Dermis microvascular lymphatic vessel endothelial cell (primary cell): ENCODE data around the gene ERVFRD-1. TPM values are rescaled to one million over a fixed set of nuclear protein-coding genes. Genes with fewer than 3 reads are reported as not detected.

Source experiments
- DNase-seq, 2 donors: peaks; one replicate each; pipeline versions ENCODE4 v3.0.0 to v3.0.0-alpha.2; 2010; ENCODE audit warnings: low read depth in 2 of 2
- total RNA-seq: library from RNA; depleted of rRNA; stranded (reverse); fragments of >200 nt; gene quantifications from 2 replicates; pipeline ENCODE4 v1.2.1, GENCODE V29; 2014

Gene ERVFRD-1
- under 0.01 TPM in 2 replicates for total RNA-seq

- DNase-seq, result no peak
Measured at GRCh38 chr6:11110921-11111768, at the start of gene ERVFRD-1. ERVFRD-1 (minus strand) TSS chr6:11111725; CDS start chr6:11105310, 6,415 bp downstream.

- no peak for DNase-seq
Measured at GRCh38 chr6:11160199-11160598, 48.7 kb upstream of the ERVFRD-1 start.

- DNase-seq, result no peak
Measured at GRCh38 chr6:11155589-11155988, 44.1 kb upstream of the ERVFRD-1 start.

GRCh38 chr6:11153447-11153846 is 41.9 kb upstream of the ERVFRD-1 start:
- no peak for DNase-seq

GRCh38 chr6:11152581-11152980 is 41.1 kb upstream of the ERVFRD-1 start:
- DNase-seq, result no peak

GRCh38 chr6:11151488-11151887 is 40.0 kb upstream of the ERVFRD-1 start:
- no peak for DNase-seq

GRCh38 chr6:11149551-11149950 is 38.0 kb upstream of the ERVFRD-1 start:
- no peak for DNase-seq

GRCh38 chr6:11146117-11146826 is 34.7 kb upstream of the ERVFRD-1 start:
- DNase-seq, result no peak

GRCh38 chr6:11144393-11144851 is 32.9 kb upstream of the ERVFRD-1 start:
- DNase-seq, result peak; percentile 65 to 73

GRCh38 chr6:11143394-11144371 is 32.2 kb upstream of the ERVFRD-1 start:
- DNase-seq, result peak; percentile 20 to 79

GRCh38 chr6:11142296-11143027 is 30.9 kb upstream of the ERVFRD-1 start:
- no peak for DNase-seq

GRCh38 chr6:11141295-11141694 is 29.8 kb upstream of the ERVFRD-1 start:
- DNase-seq, result no peak

GRCh38 chr6:11140056-11140455 is 28.5 kb upstream of the ERVFRD-1 start:
- DNase-seq, result no peak

GRCh38 chr6:11139051-11139960 is 27.8 kb upstream of the ERVFRD-1 start:
- DNase-seq, result no peak

GRCh38 chr6:11136809-11137208 is 25.3 kb upstream of the ERVFRD-1 start:
- no peak for DNase-seq

- DNase-seq, result peak in 1 of 2 donors; percentile 56
Measured at GRCh38 chr6:11133281-11133680, 21.8 kb upstream of the ERVFRD-1 start.

- DNase-seq, result no peak
Measured at GRCh38 chr6:11132194-11132888, 20.8 kb upstream of the ERVFRD-1 start.

- no peak for DNase-seq
Measured at GRCh38 chr6:11130605-11131004, 19.1 kb upstream of the ERVFRD-1 start.
